OCI-LY7 (cell line): ENCODE measurements around the gene KHDC4. TPM values are rescaled to one million over a fixed set of nuclear protein-coding genes. Genes with fewer than 3 reads are reported as not detected.
A peak's percentile ranks its signal among the peaks of the same experiment; 100 is the strongest.

ENCODE experiments used
- BruUV-seq: library from RNA; stranded (reverse); fragments of 400-500 nt; replicated peaks from 2 replicates; lab custom pipeline; 2021; lab: Mats Ljungman, UMichigan
- CTCF ChIA-PET: fragments of 300-600 bp; sonication (Branson Sonifier 250); formaldehyde crosslinking; loops from one replicate; lab custom pipeline; 2022; ENCODE audit warnings: antibody characterized with exemption; ENCODE audit not compliant: unreplicated experiment; lab: Charles Lee
- POLR2A ChIA-PET: fragments of 300-600 bp; sonication (Branson Sonifier 250); formaldehyde crosslinking; loops from one replicate; lab custom pipeline; 2022; ENCODE audit warnings: antibody characterized with exemption; lab: Charles Lee
- DNase-seq: peaks from one replicate; pipeline ENCODE4 v3.0.0-alpha.2; 2015; ENCODE audit warnings: low spot score
- H2AFZ ChIP-seq: fragments of 200-600 bp; sonication (generic), shearing (Covaris generic); 2 replicates; pipeline ENCODE4 v1.6.1; 2014; ENCODE audit warnings: mild to moderate bottlenecking, antibody characterized with exemption, low read length, moderate library complexity
- H3K27ac ChIP-seq: fragments of 200-600 bp; sonication (generic); 2 replicates; pipeline ENCODE4 v1.5.1; 2014; ENCODE audit warnings: mixed run types, low read depth, mild to moderate bottlenecking, moderate library complexity, low read length, inconsistent platforms; ENCODE audit not compliant: poor library complexity, severe bottlenecking
- H3K36me3 ChIP-seq: fragments of 200-600 bp; sonication (generic); 2 replicates; pipeline ENCODE4 v1.6.1; 2014; ENCODE audit warnings: mild to moderate bottlenecking, antibody characterized with exemption, low read length, moderate library complexity, mixed read lengths; ENCODE audit not compliant: insufficient read depth
- H3K4me1 ChIP-seq: fragments of 200-600 bp; sonication (generic); 2 replicates; pipeline ENCODE4 v1.5.1; 2014; ENCODE audit warnings: mild to moderate bottlenecking, low read length; ENCODE audit not compliant: insufficient read depth, poor library complexity, severe bottlenecking
- H3K4me2 ChIP-seq: fragments of 200-600 bp; sonication (generic); 2 replicates; pipeline ENCODE4 v1.6.1; 2014; ENCODE audit warnings: mild to moderate bottlenecking, low read length
- H3K4me3 ChIP-seq: fragments of 200-600 bp; sonication (generic); 2 replicates; pipeline ENCODE4 v1.5.1; 2014; ENCODE audit warnings: mild to moderate bottlenecking, low read depth, low read length; ENCODE audit not compliant: poor library complexity, severe bottlenecking
- H3K79me2 ChIP-seq: fragments of 200-600 bp; sonication (generic); 2 replicates; pipeline ENCODE4 v1.6.1; 2016; ENCODE audit warnings: low read depth, mild to moderate bottlenecking, low read length, moderate library complexity, mixed read lengths; ENCODE audit not compliant: insufficient read depth
- H3K9me2 ChIP-seq: fragments of 200-600 bp; sonication (generic); 2 replicates; pipeline ENCODE4 v1.6.1; 2016; ENCODE audit warnings: mild to moderate bottlenecking, low read length, mixed read lengths; ENCODE audit not compliant: insufficient read depth
- H3K9me3 ChIP-seq: fragments of 200-600 bp; sonication (generic); 2 replicates; pipeline ENCODE4 v1.6.1; 2014; ENCODE audit warnings: mild to moderate bottlenecking, mixed run types, low read length, mixed read lengths
- H4K20me1 ChIP-seq: fragments of 200-600 bp; sonication (generic); 2 replicates; pipeline ENCODE4 v1.6.1; 2014; ENCODE audit warnings: mild to moderate bottlenecking, antibody characterized with exemption, low read length, moderate library complexity, mixed read lengths; ENCODE audit not compliant: insufficient read depth
- CTCF ChIP-seq: fragments of 200-600 bp; sonication (generic); conservative IDR thresholded peaks from 2 replicates; pipeline ENCODE4 v1.5.1; 2014; ENCODE audit warnings: mild to moderate bottlenecking, antibody characterized with exemption, low read length, moderate library complexity, mixed read lengths
- EZH2phosphoT487 ChIP-seq: fragments of 200-600 bp; sonication (generic); IDR thresholded peaks from 2 replicates; pipeline ENCODE4 v1.6.1; 2018; ENCODE audit warnings: low read depth, borderline replicate concordance, mild to moderate bottlenecking, mixed run types, antibody characterized with exemption, low read length, moderate library complexity, mixed read lengths
- intact Hi-C: fragments of 100-400 bp; cut with micrococcal nuclease; formaldehyde crosslinking; loops from one replicate; pipeline ENCODE4 v1.10.0; 2022; ENCODE audit not compliant: unreplicated experiment
- total RNA-seq, 2 experiments: library from RNA; depleted of rRNA in 1 of 2; stranded (reverse); fragments of >200 nt in 1 of 2; shearing (Covaris generic) in 1 of 2; gene quantifications; 2 replicates each; pipeline ENCODE4 v1.2.3, GENCODE V29; 2014 to 2022

Gene KHDC4
- total RNA-seq, 2 experiments from 2014 or later, result 88.9 to 121 TPM

GRCh38 chr1:155910621-155911121 lies 23.5 kb downstream of the KHDC4 start:
- peak overlapping the region; percentile 90 for H3K4me2 ChIP-seq
- POLR2A ChIA-PET, result no interaction called here
- BruUV-seq, result no TSS peak

GRCh38 chr1:155909894-155910293 lies 24.3 kb downstream of the KHDC4 start:
- Histone ChIP-seq H2AFZ (no peak overlapping the region), H3K4me1 (peaks cover 23% of the 10 kb centered on the region), H3K9me2 (no peaks in the 10 kb centered on the region), H3K9me3 (no peaks in the 10 kb centered on the region), H4K20me1 (no peaks in the 10 kb centered on the region), H3K27ac (peak overlapping the region; percentile 11), H3K4me2 (peak overlapping the region; percentile 90), H3K4me3 (peak overlapping the region; percentile 78), H3K79me2 (peaks cover 12% of the 10 kb centered on the region; the same call in 1 of the 2 replicates), H3K36me3 (peaks cover 91% of the 10 kb centered on the region)
- no peak for TF ChIP-seq CTCF
- no peak for TF ChIP-seq EZH2phosphoT487
- ChIA-PET CTCF (no interaction called here), POLR2A (no interaction called here)
- intact Hi-C loops, result no loop called here
- peak; percentile 29 for DNase-seq
- BruUV-seq, result no TSS peak

More at GRCh38 chr1:155910621-155911121, 23.5 kb downstream of the KHDC4 start:
- Histone ChIP-seq H3K27ac (peak overlapping the region; percentile 65), H3K79me2 (peaks cover 12% of the 10 kb centered on the region; the same call in 1 of the 2 replicates), H3K36me3 (peaks cover 91% of the 10 kb centered on the region), H3K4me1 (peaks cover 23% of the 10 kb centered on the region), H3K4me3 (peak overlapping the region; percentile 78), H3K9me3 (no peaks in the 10 kb centered on the region), H4K20me1 (no peaks in the 10 kb centered on the region), H2AFZ (no peak overlapping the region), H3K9me2 (no peaks in the 10 kb centered on the region)
- intact Hi-C loops, result no loop called here
- DNase-seq, result peak; percentile 31
- CTCF ChIA-PET, result interaction anchor here (0.6 to 1.0 kb wide), 2 partner anchors 49 to 132 kb away, joined by 3 read pairs; no protein-coding TSS in a partner anchor
- peak; percentile 34; the same call in 1 of the 2 replicates for TF ChIP-seq CTCF
- no peak for TF ChIP-seq EZH2phosphoT487

- ChIA-PET POLR2A (interaction anchor here (0.6 to 1.8 kb wide), 4 partner anchors 15 to 76 kb away, joined by 3 to 7 read pairs (median 5); no protein-coding TSS in a partner anchor), CTCF (interaction anchor here (0.6 kb wide), 1 partner anchor 18 kb away, joined by 5 read pairs; no protein-coding TSS in a partner anchor)
- intact Hi-C loops, result no loop called here
- DNase-seq, result no peak
- Histone ChIP-seq H3K4me3 (no peak overlapping the region), H3K36me3 (peaks cover 90% of the 10 kb centered on the region), H3K4me2 (no peak overlapping the region), H3K4me1 (peaks cover 5% of the 10 kb centered on the region), H3K9me3 (no peaks in the 10 kb centered on the region), H3K27ac (no peak overlapping the region), H3K79me2 (no peaks in the 10 kb centered on the region), H4K20me1 (no peaks in the 10 kb centered on the region), H2AFZ (no peak overlapping the region), H3K9me2 (no peaks in the 10 kb centered on the region)
- TF ChIP-seq CTCF (no peak), EZH2phosphoT487 (no peak)
- no TSS peak for BruUV-seq
Observed at GRCh38 chr1:155904261-155904660, 30.0 kb downstream of the KHDC4 start.
